ENCODE results near the gene MEP1B.

Gene MEP1B

GRCh38 chr18:32267463-32267862 is 77.6 kb downstream of the MEP1B start:
- no peak for DNase-seq (ENCODE audit: low read depth in 2 of 2)
